Ishikawa (cell line): ENCODE data around the gene ZBTB2.

Experiments used
- EP300 ChIP-seq: IDR thresholded peaks from 2 replicates; pipeline ENCODE4 v1.6.1; 2012; ENCODE audit warnings: borderline replicate concordance
- FOXM1 ChIP-seq: IDR thresholded peaks from 2 replicates; pipeline ENCODE4 v1.6.1; 2012; ENCODE audit warnings: low read depth, borderline replicate concordance

GRCh38 chr6:151370509-151371078 lies 20.8 kb downstream of the ZBTB2 start:
- TF ChIP-seq EP300 = no peak
- no peak for TF ChIP-seq FOXM1
